K562 (cell line): ENCODE results near the gene DYSF. TPM values are rescaled to one million over a fixed set of nuclear protein-coding genes. Genes with fewer than 3 reads are reported as not detected.
A peak's percentile ranks its signal among the peaks of the same experiment; 100 is the strongest.

Experiments
- NFIC ChIP-seq: fragments of 450-650 bp; IDR thresholded peaks from 2 replicates; pipeline ENCODE4 v1.6.1; 2017; ENCODE audit warnings: mild to moderate bottlenecking, inconsistent platforms
- NFRKB ChIP-seq: fragments of 450-650 bp; IDR thresholded peaks from 2 replicates; pipeline ENCODE4 v1.6.1; 2016; ENCODE audit warnings: low read depth
- PCBP2 ChIP-seq: fragments of 200-400 bp; formaldehyde crosslinking; IDR thresholded peaks from 2 replicates; pipeline ENCODE4 v1.6.1; 2018; ENCODE audit warnings: low read length, low read depth, mild to moderate bottlenecking, moderate library complexity; ENCODE audit not compliant: poor library complexity, severe bottlenecking
- SIRT6 ChIP-seq: IDR thresholded peaks from one replicate; pipeline ENCODE4 v1.6.1; 2012; ENCODE audit warnings: low read depth, mild to moderate bottlenecking, control low read depth, inconsistent platforms, low read length, moderate library complexity
- ZBTB1 ChIP-seq: sonication (generic); formaldehyde crosslinking; IDR thresholded peaks from 2 replicates; pipeline ENCODE4 v1.8.1; 2023; ENCODE audit warnings: missing genetic modification reagents, low read depth, mild to moderate bottlenecking, borderline replicate concordance
- ZSCAN29 ChIP-seq: fragments of 450-650 bp; IDR thresholded peaks from 2 replicates; pipeline ENCODE4 v1.6.1; 2017
- polyA plus RNA-seq, 8 experiments: library from polyadenylated mRNA; depleted of rRNA in 4 of 8; stranded (reverse) in 5 of 8; unstranded in 3 of 8; fragments of >200 nt; fragmentation: Nextera tagmentation in 2 of 8; fragmentation: Illumina TruSeq in 1 of 8; extraction: Ambion mirVana in 2 of 8; extraction: Trizol in 1 of 8; gene quantifications; 2 replicates each; pipeline versions ENCODE4 v1.2.1 to v1.2.3, GENCODE V29; 2011 to 2014; ENCODE audit warnings: inconsistent platforms in 1 of 8, missing spikeins in 1 of 8
- total RNA-seq, 7 experiments: library from RNA; depleted of rRNA in 6 of 7; stranded (reverse); fragments of >200 nt in 6 of 7; fragmentation: Illumina TruSeq in 2 of 7; extraction: Trizol in 2 of 7; gene quantifications; 2 replicates each; pipeline versions ENCODE4 v1.2.1 to v1.2.3, GENCODE V29; 2011 to 2021; ENCODE audit warnings: low replicate concordance in 1 of 7
- TF ChIP-seq, protein P1 (sequence below): fragments of 250-450 bp; sonication (Bioruptor Pico); IDR thresholded peaks from 2 replicates; pipeline ENCODE4 v1.8.0; 2022; ENCODE audit warnings: inconsistent platforms, mild to moderate bottlenecking, moderate library complexity, borderline replicate concordance
- TF ChIP-seq, protein P2 (sequence below): fragments of 450-650 bp; formaldehyde crosslinking; IDR thresholded peaks from 2 replicates; pipeline ENCODE4 v1.4.0; 2020; ENCODE audit warnings: mild to moderate bottlenecking, mixed read lengths
- TF ChIP-seq, protein P3 (sequence below), 2 experiments: fragments of 450-650 bp; conservative IDR thresholded peaks; 2 replicates each; pipeline ENCODE4 v1.6.1; 2017; ENCODE audit warnings: mild to moderate bottlenecking in 2 of 2, moderate library complexity in 2 of 2
- TF ChIP-seq, protein P4 (sequence below), 3 experiments: fragments of 200-800 bp in 1 of 3; sonication (Bioruptor generic) in 1 of 3; sonication (generic) in 1 of 3; formaldehyde crosslinking in 1 of 3; IDR thresholded peaks; 2 replicates each; pipeline versions ENCODE4 v1.6.1 to v1.8.0; 2016 to 2022; ENCODE audit warnings: mild to moderate bottlenecking in 2 of 3, missing compliant biosample characterization in 2 of 3, missing genetic modification characterization in 2 of 3, missing genetic modification reagents in 1 of 3

Gene DYSF
- total and polyA plus RNA-seq, 9 of the 15 experiments (the other 6 are each of a cell fraction or from before 2014, with no cell fraction given), result 0.01 to 0.80 (median 0.29) TPM

DNA sequence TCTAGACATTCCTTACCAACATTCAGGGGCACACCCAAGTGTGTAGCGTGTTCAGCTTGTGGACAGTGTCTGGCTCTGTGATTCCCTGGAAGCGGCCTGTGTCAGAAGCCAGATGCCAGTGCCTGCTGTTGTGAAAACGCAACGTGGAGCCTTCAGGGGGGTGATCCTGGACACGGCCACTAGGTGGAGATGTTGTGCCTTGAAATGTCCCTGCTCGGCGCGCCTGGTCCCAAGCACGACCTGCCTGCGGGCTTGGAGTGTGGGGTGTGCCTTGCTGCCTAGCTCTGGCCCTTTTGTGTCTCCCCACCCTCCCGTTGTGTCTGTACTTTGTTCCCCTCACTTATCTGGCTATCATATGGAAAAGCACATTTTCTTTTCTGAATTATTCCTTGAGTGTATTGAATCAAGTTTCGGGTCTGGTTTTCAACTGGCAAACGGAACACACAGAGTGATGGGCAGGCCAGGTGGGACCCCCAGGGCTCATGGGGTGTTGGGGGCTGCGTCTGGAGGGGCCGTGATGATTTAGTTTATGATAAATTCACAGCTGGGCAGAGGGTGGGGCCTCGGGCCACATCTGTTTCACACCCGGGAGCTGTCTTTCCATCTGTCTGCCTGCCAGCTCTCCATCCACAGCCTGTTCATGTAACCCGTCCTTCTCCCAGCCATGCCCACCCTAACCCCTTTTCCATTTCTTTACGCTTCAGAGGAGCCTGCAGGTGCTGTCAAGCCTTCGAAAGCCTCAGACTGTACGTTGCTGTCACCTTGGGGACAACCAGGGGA, 95.5 kb downstream of the DYSF start (continued):
- TF ChIP-seq, protein P1, sequence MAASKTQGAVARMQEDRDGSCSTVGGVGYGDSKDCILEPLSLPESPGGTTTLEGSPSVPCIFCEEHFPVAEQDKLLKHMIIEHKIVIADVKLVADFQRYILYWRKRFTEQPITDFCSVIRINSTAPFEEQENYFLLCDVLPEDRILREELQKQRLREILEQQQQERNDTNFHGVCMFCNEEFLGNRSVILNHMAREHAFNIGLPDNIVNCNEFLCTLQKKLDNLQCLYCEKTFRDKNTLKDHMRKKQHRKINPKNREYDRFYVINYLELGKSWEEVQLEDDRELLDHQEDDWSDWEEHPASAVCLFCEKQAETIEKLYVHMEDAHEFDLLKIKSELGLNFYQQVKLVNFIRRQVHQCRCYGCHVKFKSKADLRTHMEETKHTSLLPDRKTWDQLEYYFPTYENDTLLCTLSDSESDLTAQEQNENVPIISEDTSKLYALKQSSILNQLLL, result no peak
- TF ChIP-seq SIRT6 (peak; percentile 88), PCBP2 (no peak), NFIC (peak; percentile 13; the same call in 1 of the 2 replicates), ZBTB1 (no peak), NFRKB (no peak), ZSCAN29 (no peak)
- TF ChIP-seq, protein P2, sequence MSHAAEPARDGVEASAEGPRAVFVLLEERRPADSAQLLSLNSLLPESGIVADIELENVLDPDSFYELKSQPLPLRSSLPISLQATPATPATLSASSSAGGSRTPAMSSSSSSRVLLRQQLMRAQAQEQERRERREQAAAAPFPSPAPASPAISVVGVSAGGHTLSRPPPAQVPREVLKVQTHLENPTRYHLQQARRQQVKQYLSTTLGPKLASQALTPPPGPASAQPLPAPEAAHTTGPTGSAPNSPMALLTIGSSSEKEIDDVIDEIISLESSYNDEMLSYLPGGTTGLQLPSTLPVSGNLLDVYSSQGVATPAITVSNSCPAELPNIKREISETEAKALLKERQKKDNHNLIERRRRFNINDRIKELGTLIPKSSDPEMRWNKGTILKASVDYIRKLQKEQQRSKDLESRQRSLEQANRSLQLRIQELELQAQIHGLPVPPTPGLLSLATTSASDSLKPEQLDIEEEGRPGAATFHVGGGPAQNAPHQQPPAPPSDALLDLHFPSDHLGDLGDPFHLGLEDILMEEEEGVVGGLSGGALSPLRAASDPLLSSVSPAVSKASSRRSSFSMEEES (CRISPR knock-in tag), result no peak
- TF ChIP-seq, protein P3, sequence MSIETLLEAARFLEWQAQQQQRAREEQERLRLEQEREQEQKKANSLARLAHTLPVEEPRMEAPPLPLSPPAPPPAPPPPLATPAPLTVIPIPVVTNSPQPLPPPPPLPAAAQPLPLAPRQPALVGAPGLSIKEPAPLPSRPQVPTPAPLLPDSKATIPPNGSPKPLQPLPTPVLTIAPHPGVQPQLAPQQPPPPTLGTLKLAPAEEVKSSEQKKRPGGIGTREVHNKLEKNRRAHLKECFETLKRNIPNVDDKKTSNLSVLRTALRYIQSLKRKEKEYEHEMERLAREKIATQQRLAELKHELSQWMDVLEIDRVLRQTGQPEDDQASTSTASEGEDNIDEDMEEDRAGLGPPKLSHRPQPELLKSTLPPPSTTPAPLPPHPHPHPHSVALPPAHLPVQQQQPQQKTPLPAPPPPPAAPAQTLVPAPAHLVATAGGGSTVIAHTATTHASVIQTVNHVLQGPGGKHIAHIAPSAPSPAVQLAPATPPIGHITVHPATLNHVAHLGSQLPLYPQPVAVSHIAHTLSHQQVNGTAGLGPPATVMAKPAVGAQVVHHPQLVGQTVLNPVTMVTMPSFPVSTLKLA (conservative IDR thresholded peaks at IDR 0.05), result 0 out of 4 replicates have a peak, but pooled peaks of 1 of the 2 experiments have one; percentile 12
- TF ChIP-seq, protein P4, sequence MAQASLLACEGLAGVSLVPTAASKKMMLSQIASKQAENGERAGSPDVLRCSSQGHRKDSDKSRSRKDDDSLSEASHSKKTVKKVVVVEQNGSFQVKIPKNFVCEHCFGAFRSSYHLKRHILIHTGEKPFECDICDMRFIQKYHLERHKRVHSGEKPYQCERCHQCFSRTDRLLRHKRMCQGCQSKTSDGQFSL (CRISPR knock-in tag; IDR thresholded peaks at IDR 0.05), result no peak
- TF ChIP-seq, protein P4 (tag; IDR thresholded peaks at IDR 0.05), result no peak
